HG02759 (cell line): Measurements from ENCODE around the gene ST6GALNAC5.
"Not testable (repeated sequence)": the region's sequence is repeated elsewhere in the genome, so short reads cannot be mapped to it uniquely, and the experiment has no call there.

Experiments used
- ATAC-seq: cut with Tn5 transposase; IDR thresholded peaks from one replicate; pipeline ENCODE4 v1.9.1; 2021; ENCODE audit warnings: mild to moderate bottlenecking, moderate library complexity; ENCODE audit not compliant: unreplicated experiment

Gene ST6GALNAC5

DNA sequence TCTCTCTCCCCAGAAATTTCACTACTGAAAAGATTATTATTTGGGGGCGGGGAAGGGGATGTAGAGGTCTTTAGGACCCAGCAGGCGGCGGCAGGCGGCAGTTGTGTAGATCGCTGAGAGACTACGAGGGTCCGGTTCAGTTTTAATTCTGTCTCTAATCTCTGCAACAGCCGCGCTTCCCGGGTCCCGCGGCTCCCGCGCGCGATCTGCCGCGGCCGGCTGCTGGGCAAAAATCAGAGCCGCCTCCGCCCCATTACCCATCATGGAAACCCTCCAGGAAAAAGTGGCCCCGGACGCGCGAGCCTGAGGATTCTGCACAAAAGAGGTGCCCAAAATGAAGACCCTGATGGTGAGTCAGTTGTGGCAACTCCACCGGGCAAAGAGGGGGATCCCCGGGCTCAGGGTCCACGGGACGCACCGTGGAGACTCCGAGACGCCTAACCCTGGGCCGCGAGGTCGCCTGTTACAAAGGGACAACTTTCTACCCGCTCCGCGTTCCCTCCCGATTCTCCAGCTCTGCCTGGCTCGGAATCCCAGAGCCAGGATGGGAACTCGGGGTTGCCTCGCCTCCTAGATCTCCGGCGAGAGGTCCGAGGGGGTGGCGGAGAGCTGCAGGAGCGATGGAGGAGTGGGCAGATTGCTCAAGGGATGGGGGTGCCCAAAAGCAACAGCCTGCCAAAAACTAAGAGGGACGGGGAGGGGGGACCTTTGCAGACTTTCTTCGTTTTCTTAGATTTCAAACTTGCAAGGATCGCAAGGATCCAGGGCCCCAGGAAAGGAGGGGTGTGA lies at the start of gene ST6GALNAC5:
ST6GALNAC5 (plus strand) TSS at position 139 of the 789 bp plus-strand sequence.
- no peak for ATAC-seq

DNA sequence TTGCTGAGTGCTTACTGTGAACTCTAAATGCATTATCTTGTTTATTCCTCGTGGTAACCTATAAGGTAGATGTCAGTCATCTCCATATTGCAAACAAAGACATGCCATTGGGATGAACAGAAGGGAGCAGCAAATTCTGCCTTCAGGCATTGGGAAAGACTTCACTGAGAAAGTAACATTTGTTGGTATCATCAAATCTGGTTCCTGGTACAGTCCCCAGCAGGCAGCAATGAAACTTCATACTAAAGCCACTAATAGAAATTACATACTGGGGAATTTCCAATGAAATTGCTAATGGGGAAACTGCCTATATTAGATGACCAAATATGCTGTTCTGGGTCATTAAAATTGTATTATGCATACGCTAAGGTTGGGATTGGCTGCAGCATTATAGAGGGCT lies 47.3 kb upstream of the ST6GALNAC5 start:
- ATAC-seq = no peak

DNA sequence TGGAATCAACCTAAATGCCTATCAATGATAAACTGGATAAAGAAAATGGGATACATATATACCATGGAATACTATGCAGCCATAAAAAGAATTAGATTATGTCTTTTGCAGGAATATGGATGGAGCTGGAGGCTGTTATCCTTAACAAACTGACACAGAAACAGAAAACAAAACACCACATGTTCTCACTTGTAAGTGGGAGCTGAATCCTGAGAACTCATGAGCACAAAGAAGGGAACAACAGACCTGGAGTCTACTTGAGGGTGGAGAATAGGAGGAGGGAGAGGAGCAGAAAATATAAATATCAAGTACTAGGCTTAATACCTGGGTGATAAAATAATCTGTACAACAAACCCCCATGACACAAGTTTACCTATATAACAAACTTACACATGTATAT lies 44.3 kb upstream of the ST6GALNAC5 start:
- not testable (repeated sequence) for ATAC-seq

DNA sequence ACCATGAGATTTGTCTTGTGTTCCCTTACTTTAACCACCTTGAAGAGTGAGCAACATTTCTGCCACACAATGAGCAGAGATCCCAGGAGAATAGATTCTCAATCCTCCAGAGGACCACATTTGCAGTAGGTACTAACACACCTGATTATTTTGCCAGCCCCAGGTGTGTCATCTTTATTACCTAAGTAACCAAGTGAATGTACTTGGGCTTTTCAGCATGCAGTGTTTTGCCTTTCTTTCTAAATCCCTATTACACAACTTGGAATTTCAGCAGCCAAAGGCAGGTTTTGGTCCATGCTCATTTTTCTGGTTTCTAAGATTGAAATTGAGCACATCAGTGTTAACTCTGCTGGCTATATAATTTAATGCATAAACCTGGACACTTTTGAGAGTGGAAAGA lies 43.2 kb upstream of the ST6GALNAC5 start:
- ATAC-seq = no peak

DNA sequence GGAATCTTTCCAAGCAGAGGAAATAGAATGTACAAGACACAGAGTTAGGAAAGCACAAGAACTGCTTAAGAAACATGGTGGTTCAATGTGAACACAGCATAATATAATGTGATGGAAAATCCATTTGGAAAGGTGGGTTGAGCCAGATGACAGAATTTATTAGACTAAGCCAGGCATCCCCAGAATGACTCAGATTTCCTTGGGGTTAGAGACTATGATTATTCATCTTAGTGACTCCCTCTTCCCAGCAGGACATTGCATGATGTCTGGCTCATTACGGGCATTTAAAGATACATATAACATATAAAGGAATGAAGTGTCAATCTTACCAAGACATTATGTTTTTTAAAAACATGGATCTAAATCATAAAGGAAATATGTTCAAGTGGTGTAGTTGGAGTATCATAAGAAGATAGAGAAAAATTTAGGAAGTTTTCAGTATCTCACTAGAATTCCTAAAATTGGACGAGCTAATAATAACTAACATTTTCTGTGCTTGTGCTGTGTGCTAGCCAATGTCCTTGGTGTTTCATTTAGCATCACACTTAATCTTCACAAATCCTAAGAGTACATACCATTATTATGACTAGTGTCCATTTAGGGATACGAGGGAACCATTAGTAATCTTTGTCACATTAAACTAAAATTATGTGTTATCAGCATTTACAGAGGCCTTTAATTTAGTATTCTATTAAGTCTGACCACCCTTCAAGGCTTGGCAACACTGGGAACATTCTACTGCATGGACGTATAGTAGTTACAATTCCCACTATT lies 41.0 kb upstream of the ST6GALNAC5 start:
- ATAC-seq = no peak

DNA sequence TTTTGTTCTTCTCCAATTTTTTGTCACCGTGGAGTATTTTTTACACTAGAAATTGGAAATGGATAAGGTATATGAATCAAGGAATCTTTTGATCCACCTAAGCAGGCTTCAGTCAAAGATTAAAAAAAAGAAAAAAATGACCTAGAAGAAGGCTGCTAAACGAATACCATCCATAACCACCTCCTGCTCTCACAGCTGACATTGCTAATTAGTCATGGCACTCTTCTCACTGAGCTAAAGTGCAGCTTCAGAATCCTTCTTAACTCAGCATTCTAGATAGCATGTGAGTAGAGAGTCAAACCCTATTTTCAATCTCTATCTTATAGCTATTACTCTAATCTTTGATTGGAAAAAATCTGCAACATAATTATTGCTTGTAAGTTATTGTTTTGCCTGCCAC lies 40.2 kb upstream of the ST6GALNAC5 start:
- ATAC-seq = no peak

DNA sequence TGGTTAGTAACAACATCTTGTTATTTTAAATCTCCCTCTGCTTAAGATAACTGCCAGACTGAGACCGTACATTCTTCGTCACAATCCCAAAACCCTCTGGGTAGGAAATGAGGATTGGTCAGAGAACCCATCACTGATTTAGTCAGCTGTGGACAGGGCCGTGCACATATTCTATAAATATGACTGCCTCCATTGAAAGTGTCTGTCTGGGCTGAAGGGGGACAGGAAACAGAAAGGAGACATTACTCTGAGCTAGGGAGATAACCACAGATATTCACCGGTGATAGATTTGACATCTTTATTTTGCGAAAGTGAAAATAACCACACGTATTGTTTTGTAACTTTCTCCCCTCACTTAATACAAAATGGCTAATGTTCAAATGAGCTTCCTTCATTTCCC lies 36.9 kb upstream of the ST6GALNAC5 start:
- no peak for ATAC-seq

DNA sequence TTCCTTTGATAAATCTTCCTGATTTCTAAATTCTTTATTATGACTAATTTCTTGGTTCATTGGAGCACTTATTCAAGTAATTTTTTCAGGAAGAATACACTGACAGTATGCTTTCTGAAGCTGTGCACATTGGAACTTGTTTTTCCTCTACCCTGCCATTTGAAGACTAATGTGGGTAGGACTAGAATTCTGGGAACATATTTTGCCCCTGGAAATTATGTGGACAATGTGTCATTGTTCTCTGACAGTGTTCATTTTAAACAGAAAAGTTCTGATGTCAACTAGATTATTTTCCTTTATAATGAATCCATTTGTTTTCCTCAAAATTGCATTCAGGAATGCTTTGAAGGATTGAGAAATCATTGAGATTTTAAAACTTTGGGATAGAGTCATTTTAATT lies 34.8 kb upstream of the ST6GALNAC5 start:
- no peak for ATAC-seq

DNA sequence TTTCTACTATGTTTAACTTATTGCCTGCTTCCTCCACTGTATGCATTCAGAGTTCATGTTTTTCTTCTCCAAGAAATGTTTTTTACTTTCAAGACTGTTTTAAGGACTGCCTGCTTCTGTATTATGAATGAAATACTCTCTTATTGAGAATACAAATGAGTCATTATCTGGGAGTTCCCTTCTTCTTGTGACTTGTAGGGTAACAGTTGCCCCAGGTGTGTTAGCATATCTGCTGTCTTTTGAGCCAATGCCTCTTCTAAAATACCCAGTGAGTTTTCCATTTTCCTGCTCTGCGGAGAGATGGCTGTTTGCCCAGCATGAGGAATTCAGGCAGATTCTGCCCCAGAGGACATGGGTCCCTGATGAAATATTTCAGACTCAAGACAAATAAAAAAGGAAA lies 34.1 kb upstream of the ST6GALNAC5 start:
- ATAC-seq = no peak

DNA sequence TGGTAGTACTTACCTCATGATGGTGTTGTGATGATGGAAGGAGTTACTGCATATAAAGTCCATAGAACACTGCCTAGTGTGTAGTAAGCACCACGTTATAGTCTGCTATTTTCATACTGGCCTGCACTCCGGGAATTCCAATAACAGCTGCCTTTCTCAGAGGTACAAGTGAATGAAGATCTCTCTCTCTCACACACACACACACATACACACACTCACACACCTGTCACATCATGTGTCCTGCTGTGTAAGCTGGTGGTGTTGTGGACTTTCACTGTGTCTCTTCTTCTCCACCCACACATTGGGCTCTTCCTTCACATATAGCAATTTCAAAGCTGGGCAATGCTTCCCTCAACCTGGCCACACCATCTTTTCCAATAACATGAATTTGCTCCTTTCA lies 33.4 kb upstream of the ST6GALNAC5 start:
- no peak for ATAC-seq

DNA sequence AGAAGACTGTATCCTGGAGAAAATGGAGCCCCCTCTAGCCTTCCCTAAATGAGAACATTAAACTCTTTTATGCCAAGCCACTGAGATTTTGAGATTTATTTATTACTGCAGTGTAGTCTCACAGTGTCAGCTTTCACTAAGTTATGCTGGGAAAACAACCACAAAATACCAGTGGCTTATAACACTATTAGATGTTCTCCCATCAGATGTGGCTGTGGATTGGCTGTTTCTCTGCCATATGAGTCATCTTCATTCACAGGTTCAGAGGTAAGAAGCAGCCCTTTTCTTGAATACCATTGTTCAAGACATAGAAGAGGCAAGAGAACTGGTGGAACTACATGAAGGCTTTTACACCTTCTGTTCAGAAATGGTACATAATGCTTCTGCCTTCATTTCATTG lies 32.1 kb upstream of the ST6GALNAC5 start:
- ATAC-seq = no peak

DNA sequence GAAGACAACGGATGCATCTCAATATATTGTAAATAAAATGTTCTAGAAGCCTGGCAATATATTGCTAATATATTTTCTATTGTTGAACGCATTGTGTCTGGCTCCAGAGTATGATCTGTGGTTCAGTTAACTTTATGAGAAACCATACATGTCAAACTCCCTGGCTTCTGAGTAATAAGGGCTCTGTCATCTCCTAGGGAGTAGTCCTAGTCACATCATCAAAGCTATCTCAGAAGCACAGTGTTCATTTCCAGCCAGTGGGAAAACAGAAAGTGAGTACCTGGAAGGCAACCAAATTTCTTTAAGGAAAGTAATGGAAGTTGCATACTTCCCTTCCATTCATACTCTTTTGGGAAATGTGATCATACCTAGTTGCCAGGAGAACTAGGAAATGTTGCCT lies 27.0 kb upstream of the ST6GALNAC5 start:
- ATAC-seq = no peak

DNA sequence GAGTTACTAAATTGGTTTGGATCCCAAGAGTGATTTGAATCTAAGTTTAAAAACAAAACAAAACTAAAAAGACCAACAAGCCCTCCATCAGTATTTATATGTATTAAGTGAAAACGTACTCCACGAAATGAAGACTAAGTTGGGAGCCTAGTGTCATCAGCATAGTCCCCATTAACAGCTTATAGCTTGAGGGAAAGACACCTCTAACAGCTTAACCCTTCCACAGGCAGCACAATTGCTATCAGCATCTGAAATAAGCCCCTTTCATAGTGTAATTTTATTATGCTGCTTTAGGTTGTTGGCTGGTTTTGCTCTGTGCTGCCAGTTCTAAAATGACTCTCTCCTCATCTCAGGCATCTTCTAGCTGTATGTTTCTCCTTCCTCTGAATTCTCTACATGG lies 25.8 kb upstream of the ST6GALNAC5 start:
- ATAC-seq = no peak

DNA sequence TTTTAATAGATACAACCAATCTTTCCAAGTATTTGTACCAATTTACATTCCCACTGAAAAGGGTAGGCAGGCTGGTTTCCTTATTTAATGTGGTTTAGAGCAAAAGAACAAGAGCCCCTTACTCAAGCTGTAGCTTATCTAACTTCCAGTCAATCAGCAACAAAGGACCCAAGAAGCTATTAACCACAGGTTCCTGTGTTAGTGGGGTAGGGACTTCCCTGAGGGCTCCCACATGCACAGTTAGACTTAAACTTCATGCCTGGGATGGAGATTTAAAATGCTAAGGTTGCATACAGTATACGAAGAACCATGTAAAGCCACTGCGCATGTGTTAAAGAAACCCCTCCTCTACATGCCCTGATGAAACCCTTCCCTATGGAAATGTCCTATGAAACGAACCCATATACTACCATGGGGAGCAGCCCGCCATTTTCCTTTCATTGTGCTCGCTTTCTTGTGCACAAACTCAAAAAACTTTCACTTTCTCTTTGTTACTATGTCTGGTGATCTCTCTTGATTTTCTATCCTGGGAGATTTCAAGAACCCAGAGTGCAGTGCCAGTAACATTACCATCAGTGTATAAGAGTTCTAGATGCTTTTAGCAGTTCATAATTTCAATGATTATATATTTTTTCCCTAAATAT lies 23.3 kb upstream of the ST6GALNAC5 start:
- ATAC-seq = no peak

DNA sequence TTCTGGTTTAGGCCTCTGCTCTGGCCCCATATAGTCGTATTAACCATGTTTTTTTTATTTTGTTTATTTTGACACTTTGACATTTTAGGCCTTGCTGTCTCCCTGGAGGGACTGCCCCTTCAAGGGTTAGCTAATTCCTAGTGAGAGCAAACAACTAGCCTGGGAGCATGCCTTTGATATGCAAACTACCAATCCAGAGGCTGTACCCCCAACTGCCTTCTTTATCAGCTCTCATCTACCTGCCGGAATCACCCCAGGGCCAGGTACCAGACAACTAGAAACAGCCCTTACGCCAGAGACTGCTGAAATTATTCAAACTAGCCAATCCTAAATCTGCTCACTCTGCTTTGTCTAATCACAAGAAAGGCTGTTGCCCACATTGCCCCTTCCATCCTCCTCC lies 13.0 kb upstream of the ST6GALNAC5 start:
- no peak for ATAC-seq

DNA sequence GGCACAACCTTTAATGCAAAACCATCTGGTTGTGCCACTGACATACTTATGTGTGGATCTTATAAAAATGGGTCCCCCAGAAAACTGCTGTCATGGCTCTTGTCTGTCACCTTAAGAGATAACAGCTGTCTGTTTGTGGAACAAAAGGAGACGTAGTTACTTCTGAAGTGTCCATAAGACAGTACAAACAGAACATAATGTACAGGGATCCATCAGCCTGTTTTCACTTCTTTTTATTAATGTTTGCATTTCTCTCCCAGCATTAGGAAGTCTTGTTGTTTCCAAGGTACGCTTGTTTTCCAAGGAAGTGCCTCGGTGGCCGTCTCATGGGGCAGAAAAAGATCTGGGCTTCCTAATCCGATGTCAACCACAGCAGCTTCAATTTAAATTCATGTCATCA lies 11.2 kb upstream of the ST6GALNAC5 start:
- ATAC-seq = no peak

DNA sequence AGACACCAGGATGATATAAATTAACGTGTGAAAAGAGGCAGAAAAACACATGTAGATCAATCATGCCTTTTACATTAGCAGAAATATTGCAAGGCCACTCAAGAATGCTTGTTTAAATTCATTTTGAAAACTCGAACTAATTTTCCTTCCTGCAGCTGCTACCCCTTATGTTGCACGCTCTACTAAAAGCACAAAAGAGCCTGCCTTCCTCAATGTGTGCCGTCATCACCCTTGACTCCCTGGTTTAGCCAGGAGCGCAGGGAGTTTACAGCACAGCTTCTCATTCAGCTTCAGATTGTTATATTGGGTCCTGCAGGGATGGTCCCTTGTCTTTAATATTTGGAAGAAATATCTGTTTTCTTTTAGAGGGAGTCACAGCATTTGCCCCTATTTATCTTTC lies 10.1 kb upstream of the ST6GALNAC5 start:
- ATAC-seq = no peak

DNA sequence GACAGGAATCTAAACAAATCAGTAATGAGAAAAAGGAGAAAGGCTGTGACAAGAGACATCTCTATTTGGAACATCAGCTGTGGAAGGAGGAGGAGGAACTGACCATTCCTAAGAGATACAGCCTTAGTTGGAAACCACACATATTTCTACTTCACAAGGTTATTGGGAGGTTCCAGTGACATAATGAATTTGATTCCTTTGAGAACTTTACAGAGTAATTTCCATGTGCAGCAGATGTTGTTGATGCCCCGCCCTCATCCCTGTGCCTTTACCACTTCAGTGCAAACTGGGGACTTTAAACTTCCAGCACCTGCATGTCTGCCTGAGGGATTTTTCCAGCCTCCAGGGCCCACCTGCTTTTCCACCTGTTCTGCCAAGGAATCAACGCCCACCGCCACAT lies 9.3 kb upstream of the ST6GALNAC5 start:
- ATAC-seq = no peak

DNA sequence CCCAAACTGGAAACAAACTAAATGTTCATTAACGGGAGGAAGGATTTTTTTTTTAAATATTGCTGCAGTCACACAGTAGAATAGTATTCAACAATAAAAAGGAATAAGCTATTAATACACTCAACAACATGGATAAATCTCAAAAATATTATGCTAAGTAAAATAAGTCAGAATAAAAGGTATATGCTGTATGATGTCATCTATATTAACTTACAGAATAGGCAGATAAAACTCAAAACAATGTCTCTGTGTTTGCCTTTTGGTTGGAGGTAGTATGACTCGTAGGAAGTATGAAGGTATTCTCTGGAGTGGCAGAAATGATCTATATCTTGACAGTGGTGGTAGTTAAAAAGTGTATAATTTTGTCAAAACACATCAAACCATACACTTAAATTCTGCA lies 6.1 kb upstream of the ST6GALNAC5 start:
- no peak for ATAC-seq

DNA sequence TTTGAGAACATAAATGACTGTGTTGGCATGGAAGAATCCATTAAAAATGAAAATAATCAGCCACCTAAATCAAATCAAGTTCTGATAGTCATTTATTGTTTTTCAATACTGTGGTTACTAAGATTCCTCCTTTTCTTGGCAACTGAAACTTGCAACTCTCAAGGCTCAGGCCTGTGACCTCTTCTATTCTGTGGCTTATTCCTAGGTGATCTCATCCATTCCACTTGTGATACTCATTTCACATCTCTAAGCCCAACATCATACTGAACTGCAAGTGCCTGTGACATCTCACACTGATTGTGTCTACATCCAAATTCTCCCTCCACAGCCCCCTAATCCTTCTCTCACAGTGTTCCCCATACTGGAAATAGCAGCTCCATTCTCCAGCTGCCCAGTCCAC lies 4.8 kb upstream of the ST6GALNAC5 start:
- no peak for ATAC-seq

DNA sequence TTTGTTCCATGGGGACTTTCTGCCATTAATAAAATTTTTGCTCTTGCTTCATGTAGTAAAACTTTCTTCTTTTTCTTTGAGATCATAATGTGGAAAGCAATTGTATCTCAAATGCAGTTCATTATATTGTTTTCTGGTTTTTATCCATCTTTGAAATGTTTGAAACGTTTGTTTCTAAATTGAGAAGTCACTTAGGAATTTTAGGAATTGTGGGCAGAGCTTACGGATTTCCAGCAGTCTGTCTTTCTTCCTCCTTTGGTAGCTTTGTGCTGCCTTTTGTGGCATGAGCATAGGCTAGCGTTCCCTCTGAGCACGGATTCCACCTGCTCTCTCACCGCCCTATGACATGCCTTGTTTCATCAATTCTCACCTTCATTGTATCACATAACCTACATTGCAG lies 2.9 kb upstream of the ST6GALNAC5 start:
- ATAC-seq = no peak

DNA sequence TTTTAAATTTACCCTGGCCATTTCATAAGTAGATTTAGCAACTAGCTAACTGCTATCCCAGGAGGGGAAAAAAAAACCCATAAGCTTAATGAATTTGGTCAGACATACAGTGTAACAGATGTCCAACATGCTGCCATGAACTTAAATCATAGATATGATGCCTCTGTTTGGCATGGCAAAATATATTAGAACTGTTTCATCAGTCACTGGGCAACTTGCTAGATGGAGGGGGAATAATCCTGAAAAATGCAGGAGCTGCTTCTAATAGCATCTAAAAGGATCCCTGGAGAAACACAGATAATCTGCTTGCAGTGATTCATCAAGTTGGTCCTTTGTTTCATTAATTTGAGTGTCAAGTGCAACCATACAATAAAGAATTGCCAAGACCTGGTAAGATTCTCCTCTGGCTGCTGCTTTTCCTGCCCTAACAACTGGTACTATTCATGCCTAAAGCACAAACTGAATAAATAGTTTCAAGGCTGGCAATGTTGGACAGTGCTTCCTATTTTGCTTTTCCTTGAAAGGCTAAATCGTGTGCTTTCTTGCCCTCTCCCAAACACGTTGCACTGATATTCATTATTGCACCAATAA lies 1.5 kb upstream of the ST6GALNAC5 start:
- no peak for ATAC-seq
